Stimulated activated CD8-positive, alpha-beta memory T cell treated with anti-CD3 and anti-CD28 coated beads, Interleukin-7, amount 100 ng/mL, for 48 hours (primary cell): ENCODE results near the gene ADAM10.

ENCODE experiments used
- DNase-seq, 2 donors: peaks; one replicate each; pipeline ENCODE4 v3.0.0-alpha.2; 2020; ENCODE audit warnings: low read depth in 1 of 2; ENCODE audit errors: extremely low read depth in 1 of 2

The ADAM10 gene

DNA sequence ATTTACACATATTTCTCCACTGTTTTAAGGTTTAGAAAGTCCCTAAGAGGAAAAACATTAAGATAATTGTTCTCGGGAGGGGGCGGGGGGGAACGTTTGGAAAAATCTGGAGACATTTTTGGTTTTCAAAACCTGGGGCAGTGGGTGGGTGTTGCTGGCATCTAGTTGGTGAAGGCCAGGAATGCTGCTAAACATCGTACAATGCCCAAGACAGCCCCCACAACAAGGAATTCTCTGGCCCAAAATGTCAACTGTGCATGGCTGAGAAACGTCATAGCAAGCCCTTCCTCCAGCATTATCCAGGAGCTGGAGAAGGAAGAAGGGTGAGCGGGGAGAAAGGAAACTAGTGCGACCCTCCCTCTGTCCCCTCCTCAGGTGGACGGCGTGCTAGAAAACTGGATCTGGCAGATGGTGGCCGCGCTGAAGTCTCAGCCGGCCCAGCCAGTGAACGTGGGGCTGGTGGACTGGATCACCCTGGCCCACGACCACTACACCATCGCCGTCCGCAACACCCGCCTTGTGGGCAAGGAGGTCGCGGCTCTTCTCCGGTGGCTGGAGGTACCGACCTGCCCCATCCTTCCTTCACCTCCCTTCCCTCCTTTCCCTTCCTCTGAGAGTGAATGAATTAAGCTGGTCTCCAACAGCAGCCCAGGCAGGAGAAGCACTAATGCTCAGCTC is 208.0 kb downstream of the ADAM10 start:
- no peak for DNase-seq

DNA sequence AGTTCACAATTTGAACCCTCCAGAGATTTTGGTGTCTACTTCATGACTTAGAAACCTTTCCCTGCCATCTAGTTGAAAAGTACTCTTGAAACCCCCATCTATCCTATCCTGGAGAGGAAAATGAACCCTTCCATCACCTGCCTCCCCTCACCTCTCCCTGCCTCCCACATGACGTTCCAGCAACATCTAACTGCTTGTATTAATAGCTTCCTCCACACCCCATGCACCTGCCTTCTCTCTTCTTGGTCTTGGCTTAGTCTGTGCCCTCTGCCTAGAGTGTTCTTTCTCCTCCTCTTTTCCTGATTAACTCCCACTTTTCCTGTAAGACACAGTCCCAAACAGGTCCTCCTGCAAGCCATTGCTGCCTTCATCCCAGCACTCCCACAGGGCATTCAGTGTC is 210.0 kb downstream of the ADAM10 start:
- DNase-seq, result no peak

DNA sequence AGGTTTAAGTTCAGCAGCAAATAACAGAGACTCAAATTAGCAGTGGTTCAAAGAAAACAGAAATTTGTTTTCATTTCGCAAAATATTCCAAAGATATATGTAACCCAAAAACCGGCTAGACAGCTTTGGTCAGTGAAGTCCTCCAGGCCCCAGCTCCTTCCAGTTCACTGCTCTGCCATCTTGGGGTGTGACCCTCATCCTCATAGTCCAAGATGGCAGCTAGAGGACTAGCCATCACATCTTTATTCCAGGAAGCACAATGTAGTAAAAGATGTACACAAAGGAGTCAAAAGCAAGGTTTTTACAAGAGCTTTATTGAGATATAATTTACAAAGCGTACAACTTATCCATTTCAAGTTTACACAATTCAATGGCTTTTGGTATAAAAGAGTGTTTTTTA is 210.6 kb downstream of the ADAM10 start:
- no peak for DNase-seq
